Measurements from ENCODE around the gene PTPRK. TPM values are rescaled to one million over a fixed set of nuclear protein-coding genes. Genes with fewer than 3 reads are reported as not detected.

Gene PTPRK
- polyA plus RNA-seq, 3 donors: 0.01 TPM; not detected in 2

DNA sequence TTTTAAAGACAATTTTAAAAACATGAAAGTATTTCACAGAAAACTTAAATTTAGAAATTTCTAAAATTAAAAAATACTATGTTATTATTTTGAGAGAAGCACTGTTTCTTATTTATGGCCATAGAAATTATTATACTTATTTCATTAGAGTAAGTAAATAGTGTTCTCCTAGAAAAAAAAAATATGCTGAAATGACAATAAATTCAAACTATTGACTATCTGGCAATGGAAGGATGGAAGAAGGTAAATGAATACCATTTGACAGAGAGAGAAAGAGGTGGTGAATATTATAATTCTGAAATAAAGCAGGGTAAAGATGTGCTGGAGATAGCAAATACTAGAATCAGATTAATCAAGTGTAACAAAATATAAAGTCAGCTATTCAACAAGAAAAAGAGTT is 294.8 kb downstream of the PTPRK start:
- Mint-ChIP-seq H3K9me3 (peaks cover 0 to 3% (median 1%) of the 10 kb centered on the region in 7 donors), H3K4me3 (no peak overlapping the region), H3K4me1 (no peaks in the 10 kb centered on the region), H3K27me3 (ENCODE audit: low read depth in 3 of 3) (no peaks in the 10 kb centered on the region), H3K36me3 (no peaks in the 10 kb centered on the region), H3K27ac (no peak overlapping the region)
- Histone ChIP-seq H3K9me3 (replicated peaks in 1 of 2; ENCODE audit: control insufficient read depth in 1 of 2, insufficient read depth in 1 of 2, low read length in 2 of 2) (no peaks in the 10 kb centered on the region), H3K27me3 (ENCODE audit: control insufficient read depth in 2 of 2, insufficient read depth in 2 of 2, low read length in 2 of 2) (no peaks in the 10 kb centered on the region), H3K27ac (ENCODE audit: low read depth in 1 of 2, low read length in 2 of 2) (no peak overlapping the region), H2AFZ (ENCODE audit: insufficient read depth, low read depth, low read length, poor library complexity, severe bottlenecking) (no peak overlapping the region), H3K4me3 (replicated peaks in 1 of 3; ENCODE audit: low read depth in 2 of 3, low read length in 3 of 3) (no peak overlapping the region), H3K4me2 (replicated peaks; ENCODE audit: extremely low read depth, low read length, poor library complexity, severe bottlenecking) (no peak overlapping the region), H3K36me3 (replicated peaks in 1 of 2; ENCODE audit: control insufficient read depth in 1 of 2, insufficient read depth in 2 of 2, low read length in 2 of 2) (no peaks in the 10 kb centered on the region), H3K4me1 (ENCODE audit: control insufficient read depth in 1 of 2, insufficient read depth in 2 of 2, low read length in 2 of 2) (no peaks in the 10 kb centered on the region), H3K9ac (ENCODE audit: insufficient read depth, low read length, poor library complexity, severe bottlenecking) (no peak overlapping the region), H4K20me1 (ENCODE audit: insufficient read depth, low read length) (no peaks in the 10 kb centered on the region), H3K79me2 (ENCODE audit: insufficient read depth, low read length) (no peaks in the 10 kb centered on the region)
- intact Hi-C loops (cut with micrococcal nuclease): no loop called here
- TF ChIP-seq, protein P1, sequence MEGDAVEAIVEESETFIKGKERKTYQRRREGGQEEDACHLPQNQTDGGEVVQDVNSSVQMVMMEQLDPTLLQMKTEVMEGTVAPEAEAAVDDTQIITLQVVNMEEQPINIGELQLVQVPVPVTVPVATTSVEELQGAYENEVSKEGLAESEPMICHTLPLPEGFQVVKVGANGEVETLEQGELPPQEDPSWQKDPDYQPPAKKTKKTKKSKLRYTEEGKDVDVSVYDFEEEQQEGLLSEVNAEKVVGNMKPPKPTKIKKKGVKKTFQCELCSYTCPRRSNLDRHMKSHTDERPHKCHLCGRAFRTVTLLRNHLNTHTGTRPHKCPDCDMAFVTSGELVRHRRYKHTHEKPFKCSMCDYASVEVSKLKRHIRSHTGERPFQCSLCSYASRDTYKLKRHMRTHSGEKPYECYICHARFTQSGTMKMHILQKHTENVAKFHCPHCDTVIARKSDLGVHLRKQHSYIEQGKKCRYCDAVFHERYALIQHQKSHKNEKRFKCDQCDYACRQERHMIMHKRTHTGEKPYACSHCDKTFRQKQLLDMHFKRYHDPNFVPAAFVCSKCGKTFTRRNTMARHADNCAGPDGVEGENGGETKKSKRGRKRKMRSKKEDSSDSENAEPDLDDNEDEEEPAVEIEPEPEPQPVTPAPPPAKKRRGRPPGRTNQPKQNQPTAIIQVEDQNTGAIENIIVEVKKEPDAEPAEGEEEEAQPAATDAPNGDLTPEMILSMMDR (IDR thresholded peaks at IDR 0.05): no peak
- DNase-seq: no peak

DNA sequence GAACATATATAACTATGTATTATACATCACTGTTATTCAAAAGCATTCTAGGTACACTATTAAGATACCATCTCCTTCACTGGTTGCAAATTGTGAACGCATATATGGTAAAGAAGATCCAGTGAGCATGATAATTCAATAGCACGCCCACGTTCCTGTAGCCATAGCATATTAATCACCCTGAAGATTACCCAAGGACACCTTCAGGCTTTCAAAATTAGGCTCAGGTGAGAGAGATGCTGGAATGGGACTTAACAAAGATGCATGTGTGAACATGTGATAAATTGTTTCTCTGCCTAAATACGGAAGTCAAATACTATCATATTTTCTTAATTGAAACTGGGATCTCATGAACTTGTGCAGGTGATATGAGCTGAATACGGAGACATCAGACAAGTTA is 303.5 kb downstream of the PTPRK start:
- Mint-ChIP-seq H3K9me3 (peaks cover 0 to 2% (median 0%) of the 10 kb centered on the region in 7 donors), H3K27me3 (ENCODE audit: low read depth in 3 of 3) (peaks cover 0 to 2% (median 0%) of the 10 kb centered on the region in 3 donors), H3K4me1 (no peaks in the 10 kb centered on the region), H3K4me3 (no peak overlapping the region), H3K36me3 (no peaks in the 10 kb centered on the region), H3K27ac (no peak overlapping the region)
- Histone ChIP-seq H3K79me2 (ENCODE audit: insufficient read depth, low read length) (no peaks in the 10 kb centered on the region), H3K4me2 (replicated peaks; ENCODE audit: extremely low read depth, low read length, poor library complexity, severe bottlenecking) (no peak overlapping the region), H3K9ac (ENCODE audit: insufficient read depth, low read length, poor library complexity, severe bottlenecking) (no peak overlapping the region), H3K27me3 (ENCODE audit: control insufficient read depth in 2 of 2, insufficient read depth in 2 of 2, low read length in 2 of 2) (no peaks in the 10 kb centered on the region), H4K20me1 (ENCODE audit: insufficient read depth, low read length) (no peaks in the 10 kb centered on the region), H3K9me3 (replicated peaks in 1 of 2; ENCODE audit: control insufficient read depth in 1 of 2, insufficient read depth in 1 of 2, low read length in 2 of 2) (no peaks in the 10 kb centered on the region), H2AFZ (ENCODE audit: insufficient read depth, low read depth, low read length, poor library complexity, severe bottlenecking) (no peak overlapping the region), H3K27ac (ENCODE audit: low read depth in 1 of 2, low read length in 2 of 2) (no peak overlapping the region), H3K4me3 (replicated peaks in 1 of 3; ENCODE audit: low read depth in 2 of 3, low read length in 3 of 3) (no peak overlapping the region), H3K36me3 (replicated peaks in 1 of 2; ENCODE audit: control insufficient read depth in 1 of 2, insufficient read depth in 2 of 2, low read length in 2 of 2) (no peaks in the 10 kb centered on the region), H3K4me1 (ENCODE audit: control insufficient read depth in 1 of 2, insufficient read depth in 2 of 2, low read length in 2 of 2) (no peaks in the 10 kb centered on the region)
- intact Hi-C loops (cut with micrococcal nuclease): no loop called here
- WGBS (ENCODE audit: insufficient coverage): no CpG with 5 or more reads among the region's 5 CpGs
- TF ChIP-seq, protein P1 (IDR thresholded peaks at IDR 0.05): no peak
- no peak for DNase-seq

All from CD14-positive monocyte (primary cell).